GM19397 (cell line): Measurements from ENCODE around the gene RBP3.

ENCODE experiments used
- ATAC-seq: cut with Tn5 transposase; IDR thresholded peaks from one replicate; pipeline ENCODE4 v1.9.1; 2021; ENCODE audit warnings: mild to moderate bottlenecking, moderate library complexity; ENCODE audit not compliant: unreplicated experiment

Gene RBP3

DNA sequence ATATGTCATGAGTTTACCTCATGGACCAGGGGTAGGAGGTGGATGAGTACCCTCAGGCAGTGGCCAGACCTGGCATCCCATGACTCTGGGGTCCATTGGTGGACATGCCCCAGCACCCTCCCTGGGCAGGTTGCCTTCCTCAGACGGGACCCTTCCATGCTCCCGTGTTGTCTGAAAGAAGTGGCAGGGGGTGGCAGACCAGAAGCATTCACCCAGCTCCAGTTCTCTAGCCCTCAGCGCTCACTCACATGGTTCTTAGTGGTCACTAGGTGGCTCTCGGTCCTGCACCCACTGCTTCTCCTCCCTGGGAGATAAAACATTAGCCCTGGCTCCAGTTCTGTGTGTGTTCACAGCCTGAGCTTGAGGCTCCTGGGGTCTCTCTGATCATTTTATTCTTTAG, 6.0 kb downstream of the RBP3 start:
- ATAC-seq = no peak

DNA sequence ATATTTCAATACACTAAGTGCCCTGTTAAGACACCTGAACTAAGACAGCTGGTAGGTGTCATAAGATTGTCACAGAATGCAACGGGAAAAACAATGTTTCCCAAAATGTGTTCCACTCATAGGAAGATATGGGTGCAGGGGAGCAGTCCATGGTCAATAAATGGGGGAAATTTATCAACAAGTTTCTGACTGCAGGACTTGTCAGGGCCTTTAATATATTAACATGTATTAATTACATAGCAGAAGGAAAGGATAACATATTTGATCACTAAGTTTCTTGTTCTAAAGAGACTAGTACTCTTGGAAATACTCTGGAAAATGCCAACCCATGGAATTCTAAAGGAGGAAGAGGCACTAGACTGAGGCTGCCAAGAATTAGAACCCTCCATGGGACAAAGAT, 6.7 kb downstream of the RBP3 start:
- ATAC-seq = no peak

GRCh38 chr10:47356708-47357107, 8.5 kb downstream of the RBP3 start:
- no peak for ATAC-seq

GRCh38 chr10:47357131-47357582, 9.0 kb downstream of the RBP3 start:
- ATAC-seq = no peak

GRCh38 chr10:47357911-47358310, 9.7 kb downstream of the RBP3 start:
- no peak for ATAC-seq

GRCh38 chr10:47358457-47358856, 10.3 kb downstream of the RBP3 start:
- ATAC-seq = no peak

GRCh38 chr10:47359101-47359500, 10.9 kb downstream of the RBP3 start:
- no peak for ATAC-seq

- ATAC-seq = no peak
Measured at GRCh38 chr10:47359626-47360418, 11.7 kb downstream of the RBP3 start.

- ATAC-seq = no peak
Measured at GRCh38 chr10:47360419-47361040, 12.4 kb downstream of the RBP3 start.

DNA sequence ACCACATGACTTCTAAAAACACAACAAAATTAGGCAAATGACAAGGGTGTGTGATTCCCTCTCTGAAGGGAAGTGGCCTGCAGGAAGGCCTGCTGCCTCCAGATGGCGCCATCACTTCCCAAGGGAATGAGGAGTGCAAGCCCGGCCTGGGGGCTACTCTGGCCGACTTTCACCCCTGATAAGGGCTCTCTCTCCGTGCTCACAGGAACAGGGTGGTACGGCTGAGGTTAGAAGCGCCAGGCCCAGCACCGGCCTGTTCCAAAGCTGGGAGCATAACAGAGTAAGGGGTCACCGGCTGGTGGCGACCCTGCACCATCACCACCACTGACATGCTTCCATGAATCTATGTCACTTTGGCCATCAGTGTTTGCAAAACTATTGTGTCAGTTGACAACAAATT, 13.1 kb downstream of the RBP3 start:
- no peak for ATAC-seq

DNA sequence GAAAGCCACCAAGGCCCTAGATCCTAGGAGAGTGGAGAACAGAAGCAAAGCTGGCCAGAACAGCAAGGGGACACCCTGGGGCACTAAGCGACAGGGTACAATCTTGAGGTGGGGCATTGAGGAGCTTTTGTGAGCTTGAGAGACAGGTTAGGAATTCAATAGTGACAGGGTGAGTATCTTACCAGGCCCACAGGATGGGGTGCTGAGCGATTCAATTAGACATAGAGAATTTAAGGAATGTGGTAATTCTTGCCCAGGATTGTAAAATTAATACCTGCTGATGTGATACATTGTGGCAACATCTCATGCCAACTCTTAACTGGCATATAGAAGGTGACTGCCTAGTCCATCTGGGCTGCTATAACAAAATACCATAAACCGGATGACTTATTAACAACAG, 14.0 kb downstream of the RBP3 start:
- no peak for ATAC-seq

GRCh38 chr10:47363781-47364180, 15.6 kb downstream of the RBP3 start:
- ATAC-seq = no peak

- no peak for ATAC-seq
Measured at GRCh38 chr10:47364366-47364765, 16.2 kb downstream of the RBP3 start.

DNA sequence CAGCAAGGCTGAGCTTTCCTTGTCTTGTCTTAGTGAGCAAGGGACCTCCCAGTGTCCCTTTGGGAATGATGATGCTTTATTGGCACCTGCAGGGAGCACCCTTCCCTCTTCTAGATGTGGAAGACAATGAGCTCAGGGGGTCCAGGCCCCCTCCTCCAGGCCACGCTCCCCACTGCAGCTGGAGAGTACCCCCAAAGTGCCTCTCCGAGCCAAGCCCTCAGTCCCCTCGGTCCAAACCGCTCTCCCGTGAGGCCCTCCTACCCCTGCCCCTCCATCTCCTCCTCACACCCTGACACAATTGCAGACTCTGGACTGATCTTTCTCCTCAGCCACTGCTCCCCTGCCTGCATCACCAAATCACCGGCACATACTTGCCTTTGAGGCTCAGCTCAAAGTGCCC, 16.7 kb downstream of the RBP3 start:
- no peak for ATAC-seq

GRCh38 chr10:47365431-47366180, 17.4 kb downstream of the RBP3 start:
- ATAC-seq = no peak

GRCh38 chr10:47366181-47366631, 18.0 kb downstream of the RBP3 start:
- no peak for ATAC-seq

- ATAC-seq = no peak
Measured at GRCh38 chr10:47366731-47367460, 18.7 kb downstream of the RBP3 start.

- ATAC-seq = no peak
Measured at GRCh38 chr10:47367646-47368045, 19.5 kb downstream of the RBP3 start.

DNA sequence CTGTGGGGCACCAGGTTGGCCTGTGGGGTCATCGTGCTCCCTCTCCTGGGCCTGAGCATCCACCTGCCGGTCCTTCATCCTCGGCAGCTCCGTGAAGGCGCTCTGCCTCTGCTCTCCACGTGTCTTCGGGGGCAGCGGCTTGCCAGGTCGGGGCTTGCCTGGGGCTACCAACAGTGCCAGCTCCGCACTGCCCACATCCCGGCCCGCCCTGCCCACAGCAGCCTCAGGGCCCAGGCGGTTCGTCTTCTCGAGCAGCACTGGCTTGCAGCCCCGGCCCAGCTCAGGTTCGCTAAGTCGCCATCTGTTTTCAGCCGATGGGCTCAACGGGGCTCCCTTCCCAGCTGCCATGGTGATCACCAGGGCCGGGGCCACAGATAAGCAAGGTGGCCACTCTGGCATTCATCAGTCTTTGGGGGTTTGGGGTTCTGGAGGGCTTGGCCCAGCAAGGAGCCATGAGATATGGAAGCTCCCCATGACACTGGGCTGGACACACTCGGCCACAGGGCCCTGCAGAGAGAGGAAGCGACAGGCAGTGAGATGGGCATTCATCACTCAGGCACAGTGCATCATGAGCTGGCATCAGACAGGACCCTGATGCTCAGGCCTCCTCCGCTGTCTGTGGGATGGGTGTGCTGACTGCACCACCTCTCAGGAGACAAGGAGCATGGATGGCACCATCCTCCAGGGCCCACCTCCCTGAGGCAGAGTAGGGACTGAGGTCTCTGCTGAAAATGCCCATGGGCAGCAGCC, 20.4 kb downstream of the RBP3 start:
- ATAC-seq = no peak

GRCh38 chr10:47369251-47369894, 21.2 kb downstream of the RBP3 start:
- ATAC-seq = no peak
